H1 (cell line): ENCODE data around the gene SERGEF. TPM values are rescaled to one million over a fixed set of nuclear protein-coding genes. Genes with fewer than 3 reads are reported as not detected.

Source experiments
- CBX5 ChIP-seq: fragments of 300-800, 300-1000 bp; sonication (generic); IDR thresholded peaks from 2 replicates; pipeline ENCODE4 v1.7.1; 2016; ENCODE audit warnings: antibody characterized with exemption, low read length, low read depth
- CEBPB ChIP-seq: IDR thresholded peaks from 2 replicates; pipeline ENCODE4 v1.6.1; 2012; ENCODE audit warnings: low read depth, low read length
- CTBP2 ChIP-seq: IDR thresholded peaks from 2 replicates; pipeline ENCODE4 v1.7.0; 2011; ENCODE audit warnings: borderline replicate concordance, mild to moderate bottlenecking, moderate library complexity, mixed read lengths, low read length; ENCODE audit not compliant: insufficient read depth, insufficient read length
- EP300 ChIP-seq, 2 experiments: IDR thresholded peaks; 1 replicate in 1 of 2; 2 replicates in 1 of 2; pipeline ENCODE4 v1.6.1; 2011 to 2012; ENCODE audit warnings: low read depth in 2 of 2, low read length in 2 of 2, mild to moderate bottlenecking in 2 of 2, borderline replicate concordance in 1 of 2, inconsistent platforms in 1 of 2, moderate library complexity in 1 of 2
- GTF2F1 ChIP-seq: IDR thresholded peaks from 2 replicates; pipeline ENCODE4 v1.6.1; 2012; ENCODE audit warnings: low read depth, low read length, improper control_type of control experiment, borderline replicate concordance
- KDM4A ChIP-seq: IDR thresholded peaks from one replicate; pipeline ENCODE4 v1.7.1; 2012; ENCODE audit warnings: low read depth, mild to moderate bottlenecking, moderate library complexity, low read length, inconsistent platforms; ENCODE audit not compliant: severe bottlenecking
- NANOG ChIP-seq: IDR thresholded peaks from 2 replicates; pipeline ENCODE4 v1.6.1; 2011; ENCODE audit warnings: low read length, low read depth, mild to moderate bottlenecking, inconsistent platforms; ENCODE audit not compliant: insufficient read depth, poor library complexity, severe bottlenecking
- RAD21 ChIP-seq, 2 experiments: IDR thresholded peaks in 1 of 2; conservative IDR thresholded peaks in 1 of 2; 2 replicates each; pipeline ENCODE4 v1.6.1; 2011; ENCODE audit warnings: low read depth in 2 of 2, low read length in 2 of 2, improper control_type of control experiment in 1 of 2, inconsistent platforms in 1 of 2, mild to moderate bottlenecking in 1 of 2, moderate library complexity in 1 of 2
- SRF ChIP-seq: IDR thresholded peaks from 2 replicates; pipeline ENCODE4 v1.6.1; 2011; ENCODE audit warnings: mild to moderate bottlenecking, low read depth, low read length, moderate library complexity
- TAF1 ChIP-seq: IDR thresholded peaks from 2 replicates; pipeline ENCODE4 v1.6.1; 2011; ENCODE audit warnings: mild to moderate bottlenecking, low read depth, low read length
- TBP ChIP-seq: IDR thresholded peaks from 2 replicates; pipeline ENCODE4 v1.6.1; 2011; ENCODE audit warnings: low read depth, low read length, improper control_type of control experiment
- ZNF274 ChIP-seq: IDR thresholded peaks from 2 replicates; pipeline ENCODE4 v1.7.0; 2012; ENCODE audit warnings: low read length, borderline replicate concordance; ENCODE audit errors: extremely low read depth
- polyA plus RNA-seq, 7 experiments: library from polyadenylated mRNA; depleted of rRNA in 3 of 7; stranded (reverse) in 5 of 7; unstranded in 2 of 7; fragments of >200 nt in 5 of 7; fragments of 200-250 nt in 2 of 7; gene quantifications; 1 replicate in 5 of 7; 2 replicates in 1 of 7; 4 replicates in 1 of 7; pipeline versions ENCODE4 v1.2.1 to v1.2.3, GENCODE V29; 2011 to 2013; ENCODE audit warnings: missing spikeins in 2 of 7, mixed read lengths in 2 of 7
- total RNA-seq: library from RNA; stranded (reverse); fragmentation: NEBNext Ultra II Directional; extraction: Animal tissue kit (Norgen Biotek cat#: 25700); gene quantifications from 2 replicates; pipeline ENCODE4 v1.2.1, GENCODE V29; 2021
- TF ChIP-seq, protein P1 (sequence below): IDR thresholded peaks from 2 replicates; pipeline ENCODE4 v1.6.1; 2012; ENCODE audit warnings: low read length, inconsistent platforms
- TF ChIP-seq, protein P2 (sequence below), 3 experiments: IDR thresholded peaks; 1 replicate in 2 of 3; 2 replicates in 1 of 3; pipeline versions ENCODE4 v1.5.1 to v1.6.1; 2011; ENCODE audit warnings: low read length in 3 of 3, mild to moderate bottlenecking in 3 of 3, inconsistent platforms in 2 of 3, low read depth in 1 of 3, moderate library complexity in 1 of 3; ENCODE audit not compliant: insufficient read depth in 1 of 3; ENCODE audit errors: control extremely low read depth in 1 of 3
- TF ChIP-seq, protein P3 (sequence below): IDR thresholded peaks from 2 replicates; pipeline ENCODE4 v1.6.1; 2011; ENCODE audit warnings: low read length, improper control_type of control experiment

The SERGEF gene
- total and polyA plus RNA-seq, 2 of the 8 experiments (the other 6 are each of a cell fraction or from before 2014, with no cell fraction given), result 16.6 to 28.8 TPM

DNA sequence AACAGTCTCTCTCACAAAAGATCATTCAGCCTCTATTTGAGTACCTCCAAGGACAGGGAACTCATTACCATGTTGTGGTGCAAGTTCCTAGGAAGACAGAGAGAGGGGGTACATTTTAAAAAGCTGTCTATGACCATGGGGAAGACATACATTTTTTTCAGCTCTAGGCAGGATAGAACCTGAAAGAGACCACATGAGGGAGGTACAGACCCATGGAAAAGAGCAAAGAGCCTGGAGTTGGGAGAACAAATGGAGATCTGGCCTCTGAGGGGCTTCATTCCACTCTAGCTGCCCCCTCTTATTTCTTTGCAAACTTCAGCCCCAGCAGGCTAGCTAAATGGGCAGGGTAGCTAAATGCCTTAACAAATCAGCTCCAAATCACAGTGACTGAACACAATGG lies 241.9 kb downstream of the SERGEF start (continued):
- TF ChIP-seq, protein P1, sequence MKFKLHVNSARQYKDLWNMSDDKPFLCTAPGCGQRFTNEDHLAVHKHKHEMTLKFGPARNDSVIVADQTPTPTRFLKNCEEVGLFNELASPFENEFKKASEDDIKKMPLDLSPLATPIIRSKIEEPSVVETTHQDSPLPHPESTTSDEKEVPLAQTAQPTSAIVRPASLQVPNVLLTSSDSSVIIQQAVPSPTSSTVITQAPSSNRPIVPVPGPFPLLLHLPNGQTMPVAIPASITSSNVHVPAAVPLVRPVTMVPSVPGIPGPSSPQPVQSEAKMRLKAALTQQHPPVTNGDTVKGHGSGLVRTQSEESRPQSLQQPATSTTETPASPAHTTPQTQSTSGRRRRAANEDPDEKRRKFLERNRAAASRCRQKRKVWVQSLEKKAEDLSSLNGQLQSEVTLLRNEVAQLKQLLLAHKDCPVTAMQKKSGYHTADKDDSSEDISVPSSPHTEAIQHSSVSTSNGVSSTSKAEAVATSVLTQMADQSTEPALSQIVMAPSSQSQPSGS, result no peak
- TF ChIP-seq SRF (no peak), CBX5 (no peak), CEBPB (no peak), GTF2F1 (no peak), RAD21 (IDR thresholded peaks at IDR 0.05 in 1 of 2, conservative IDR thresholded peaks at IDR 0.05 in 1 of 2; ENCODE audit: low read depth in 2 of 2, low read length in 2 of 2) (peak; percentile 27 to 42), TAF1 (no peak), TBP (no peak), CTBP2 (no peak), EP300 (IDR thresholded peaks at IDR 0.05; ENCODE audit: borderline replicate concordance in 1 of 2, low read depth in 2 of 2, low read length in 2 of 2) (no peak), NANOG (no peak), KDM4A (no peak), ZNF274 (no peak)
- TF ChIP-seq, protein P2, sequence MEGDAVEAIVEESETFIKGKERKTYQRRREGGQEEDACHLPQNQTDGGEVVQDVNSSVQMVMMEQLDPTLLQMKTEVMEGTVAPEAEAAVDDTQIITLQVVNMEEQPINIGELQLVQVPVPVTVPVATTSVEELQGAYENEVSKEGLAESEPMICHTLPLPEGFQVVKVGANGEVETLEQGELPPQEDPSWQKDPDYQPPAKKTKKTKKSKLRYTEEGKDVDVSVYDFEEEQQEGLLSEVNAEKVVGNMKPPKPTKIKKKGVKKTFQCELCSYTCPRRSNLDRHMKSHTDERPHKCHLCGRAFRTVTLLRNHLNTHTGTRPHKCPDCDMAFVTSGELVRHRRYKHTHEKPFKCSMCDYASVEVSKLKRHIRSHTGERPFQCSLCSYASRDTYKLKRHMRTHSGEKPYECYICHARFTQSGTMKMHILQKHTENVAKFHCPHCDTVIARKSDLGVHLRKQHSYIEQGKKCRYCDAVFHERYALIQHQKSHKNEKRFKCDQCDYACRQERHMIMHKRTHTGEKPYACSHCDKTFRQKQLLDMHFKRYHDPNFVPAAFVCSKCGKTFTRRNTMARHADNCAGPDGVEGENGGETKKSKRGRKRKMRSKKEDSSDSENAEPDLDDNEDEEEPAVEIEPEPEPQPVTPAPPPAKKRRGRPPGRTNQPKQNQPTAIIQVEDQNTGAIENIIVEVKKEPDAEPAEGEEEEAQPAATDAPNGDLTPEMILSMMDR (IDR thresholded peaks at IDR 0.05; ENCODE audit: control extremely low read depth in 1 of 3, insufficient read depth in 1 of 3, low read depth in 1 of 3, low read length in 3 of 3), result peak in 1 of 3 experiments; percentile 35; a peak in 1 of 4 replicates
- TF ChIP-seq, protein P3, sequence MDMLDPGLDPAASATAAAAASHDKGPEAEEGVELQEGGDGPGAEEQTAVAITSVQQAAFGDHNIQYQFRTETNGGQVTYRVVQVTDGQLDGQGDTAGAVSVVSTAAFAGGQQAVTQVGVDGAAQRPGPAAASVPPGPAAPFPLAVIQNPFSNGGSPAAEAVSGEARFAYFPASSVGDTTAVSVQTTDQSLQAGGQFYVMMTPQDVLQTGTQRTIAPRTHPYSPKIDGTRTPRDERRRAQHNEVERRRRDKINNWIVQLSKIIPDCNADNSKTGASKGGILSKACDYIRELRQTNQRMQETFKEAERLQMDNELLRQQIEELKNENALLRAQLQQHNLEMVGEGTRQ, result no peak
